Measurements from ENCODE around the gene AFAP1L1. TPM values are rescaled to one million over a fixed set of nuclear protein-coding genes. Genes with fewer than 3 reads are reported as not detected.

Gene AFAP1L1
- total RNA-seq, 4 donors from 2014 or later: 48.8 to 99.8 (median 70.3) TPM

- no peak for TF ChIP-seq CTCF (IDR thresholded peaks at IDR 0.05; ENCODE audit: low read depth)
Measured at GRCh38 chr5:149366169-149366729, 94.6 kb downstream of the AFAP1L1 start.

- no peak for TF ChIP-seq CTCF (IDR thresholded peaks at IDR 0.05; ENCODE audit: low read depth)
Measured at GRCh38 chr5:149367249-149367971, 95.8 kb downstream of the AFAP1L1 start.

- TF ChIP-seq CTCF (IDR thresholded peaks at IDR 0.05; ENCODE audit: low read depth): no peak
Measured at GRCh38 chr5:149367972-149368645, 96.5 kb downstream of the AFAP1L1 start.

GRCh38 chr5:149370878-149371277 lies 99.2 kb downstream of the AFAP1L1 start:
- no peak for TF ChIP-seq CTCF (IDR thresholded peaks at IDR 0.05; ENCODE audit: low read depth)

- TF ChIP-seq CTCF (IDR thresholded peaks at IDR 0.05; ENCODE audit: low read depth): no peak
Measured at GRCh38 chr5:149371296-149371962, 99.8 kb downstream of the AFAP1L1 start.

GRCh38 chr5:149372076-149372795 lies 100.6 kb downstream of the AFAP1L1 start:
- no peak for TF ChIP-seq CTCF (IDR thresholded peaks at IDR 0.05; ENCODE audit: low read depth)

All from subcutaneous adipose tissue (tissue), 4 donors.